ENCODE results near the gene LARGE1. TPM values are rescaled to one million over a fixed set of nuclear protein-coding genes. Genes with fewer than 3 reads are reported as not detected.

LARGE1 gene
- total RNA-seq, 4 donors from 2014 or later = 18.7 to 82.1 (median 39.2) TPM

DNA sequence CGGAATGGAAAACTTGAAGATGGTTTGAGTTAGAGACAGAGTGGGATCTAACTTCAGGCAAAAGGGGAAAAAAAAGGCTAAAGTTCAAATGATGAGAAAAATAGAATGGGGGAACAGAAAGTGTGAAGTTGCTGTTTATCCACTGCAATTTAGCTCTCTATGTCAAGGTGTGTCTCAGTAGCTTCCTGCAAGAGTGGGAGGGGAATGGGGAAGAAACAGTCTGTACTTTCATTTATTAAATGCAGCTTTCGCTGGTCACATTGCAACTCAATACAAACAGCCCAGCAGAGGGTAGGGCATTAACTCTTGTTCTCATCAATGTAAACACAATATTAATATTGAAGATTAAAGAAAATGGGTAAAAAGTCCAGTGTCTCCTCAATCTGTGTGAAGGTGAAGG, 647.4 kb downstream of the LARGE1 start:
- H3K27me3 ChIP-seq = no peaks in the 10 kb centered on the region
- no peaks in the 10 kb centered on the region for H3K4me1 ChIP-seq
- intact Hi-C loops (cut with DNase I; ENCODE audit: low total_unique reads) = no loop called here
- H3K4me3 ChIP-seq = no peak overlapping the region
- no peak overlapping the region for H3K27ac ChIP-seq
- H3K36me3 ChIP-seq = no peaks in the 10 kb centered on the region
- H3K9me3 ChIP-seq = no peaks in the 10 kb centered on the region
- TF ChIP-seq POLR2A (IDR thresholded peaks at IDR 0.05) = no peak
- no peak for TF ChIP-seq CTCF (IDR thresholded peaks at IDR 0.05)
- DNase-seq = no peak

- no peaks in the 10 kb centered on the region for H3K9me3 ChIP-seq
- H3K36me3 ChIP-seq = no peaks in the 10 kb centered on the region
- no peaks in the 10 kb centered on the region for H3K4me1 ChIP-seq
- no peak for DNase-seq
- intact Hi-C loops (cut with DNase I; ENCODE audit: low total_unique reads) = no loop called here
- H3K4me3 ChIP-seq = no peak overlapping the region
- TF ChIP-seq POLR2A (IDR thresholded peaks at IDR 0.05) = no peak
- no peak for TF ChIP-seq CTCF (IDR thresholded peaks at IDR 0.05)
- H3K27me3 ChIP-seq = no peaks in the 10 kb centered on the region
- no peak overlapping the region for H3K27ac ChIP-seq
Observed at GRCh38 chr22:33272180-33272579, 648.1 kb downstream of the LARGE1 start.

GRCh38 chr22:33271390-33272161, 648.7 kb downstream of the LARGE1 start:
- intact Hi-C loops (cut with DNase I; ENCODE audit: low total_unique reads) = no loop called here
- no peak overlapping the region for H3K4me3 ChIP-seq
- no peaks in the 10 kb centered on the region for H3K4me1 ChIP-seq
- no peaks in the 10 kb centered on the region for H3K9me3 ChIP-seq
- H3K27me3 ChIP-seq = no peaks in the 10 kb centered on the region
- no peak for TF ChIP-seq CTCF (IDR thresholded peaks at IDR 0.05)
- no peak for TF ChIP-seq POLR2A (IDR thresholded peaks at IDR 0.05)
- H3K27ac ChIP-seq = no peak overlapping the region
- peak in 1 of 2 donors; percentile 36 for DNase-seq
- H3K36me3 ChIP-seq = no peaks in the 10 kb centered on the region

- TF ChIP-seq CTCF (IDR thresholded peaks at IDR 0.05) = no peak
- no peak for TF ChIP-seq POLR2A (IDR thresholded peaks at IDR 0.05)
- Histone ChIP-seq H3K27me3 (no peaks in the 10 kb centered on the region), H3K4me3 (no peak overlapping the region), H3K9me3 (no peaks in the 10 kb centered on the region), H3K4me1 (no peaks in the 10 kb centered on the region), H3K27ac (no peak overlapping the region), H3K36me3 (no peaks in the 10 kb centered on the region)
- intact Hi-C loops (cut with DNase I; ENCODE audit: low total_unique reads) = no loop called here
- no peak for DNase-seq
Observed at GRCh38 chr22:33270596-33270995, 649.7 kb downstream of the LARGE1 start.

GRCh38 chr22:33261699-33262098, 658.6 kb downstream of the LARGE1 start:
- no peak for DNase-seq
- Histone ChIP-seq H3K4me3 (no peak overlapping the region), H3K27ac (no peak overlapping the region), H3K4me1 (no peaks in the 10 kb centered on the region), H3K27me3 (no peaks in the 10 kb centered on the region), H3K9me3 (no peaks in the 10 kb centered on the region), H3K36me3 (no peaks in the 10 kb centered on the region)
- intact Hi-C loops (cut with DNase I; ENCODE audit: low total_unique reads) = no loop called here
- no peak for TF ChIP-seq POLR2A (IDR thresholded peaks at IDR 0.05)
- no peak for TF ChIP-seq CTCF (IDR thresholded peaks at IDR 0.05)

Measured in uterus (tissue), 4 donors.